Measurements from ENCODE around the gene AMOTL1.
"Not testable (repeated sequence)": the region's sequence is repeated elsewhere in the genome, so short reads cannot be mapped to it uniquely, and the experiment has no call there.

Gene AMOTL1

DNA sequence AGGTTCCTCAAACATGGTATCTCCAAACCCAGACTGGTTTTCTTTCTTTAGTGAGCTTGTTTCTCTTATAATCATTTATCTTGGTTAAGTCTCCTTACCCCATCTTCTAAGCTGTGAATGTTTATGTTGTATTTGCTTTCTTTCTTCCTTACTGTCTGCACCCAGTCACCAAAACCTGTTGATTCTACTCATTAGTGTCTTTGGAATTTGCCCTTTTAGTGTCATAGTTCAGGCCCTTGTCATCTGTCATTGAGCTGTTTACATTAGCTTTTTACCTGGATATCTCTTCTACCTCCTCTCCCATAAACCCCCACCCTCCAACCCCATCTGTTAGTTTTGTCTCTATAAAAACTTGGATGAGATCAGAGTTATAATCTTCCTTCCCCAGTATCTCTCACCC, 59.9 kb downstream of the AMOTL1 start:
- no peak for DNase-seq

DNA sequence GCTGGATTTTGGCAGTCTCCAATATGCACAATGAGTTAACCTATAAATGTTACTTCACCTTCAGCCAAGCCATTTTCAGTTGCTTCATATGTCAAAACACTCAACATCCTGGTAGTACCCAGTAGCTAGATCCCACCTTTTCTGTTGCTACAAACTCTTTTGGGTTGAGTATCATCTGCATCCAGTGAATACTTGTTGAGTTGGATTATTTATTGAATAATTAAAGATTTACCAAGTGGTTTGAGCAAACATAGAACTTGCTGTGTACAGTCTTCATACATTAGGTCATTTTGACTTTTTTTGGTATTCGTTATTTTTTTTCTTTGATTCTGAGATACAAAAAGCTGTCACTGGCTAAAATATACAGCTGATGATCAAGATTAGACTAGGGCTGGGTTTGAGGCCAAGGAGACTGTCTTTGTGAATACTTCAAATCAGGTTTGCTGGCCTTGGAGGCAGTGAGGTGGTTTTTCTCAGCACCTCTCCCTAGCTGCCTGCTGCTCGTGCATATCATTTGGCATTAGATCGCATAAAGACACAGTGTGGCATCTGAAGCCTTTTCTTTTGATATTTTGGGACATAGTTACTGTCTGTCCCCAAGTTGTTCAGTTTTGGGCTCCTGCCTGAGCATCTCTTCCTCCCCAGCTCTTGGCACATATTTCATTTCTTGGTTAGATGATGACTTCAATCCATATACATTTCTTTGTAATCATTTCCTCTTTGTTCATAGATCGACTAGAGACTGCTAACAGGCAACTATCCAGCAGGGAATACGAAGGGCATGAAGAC, 62.8 kb downstream of the AMOTL1 start:
- no peak for DNase-seq

DNA sequence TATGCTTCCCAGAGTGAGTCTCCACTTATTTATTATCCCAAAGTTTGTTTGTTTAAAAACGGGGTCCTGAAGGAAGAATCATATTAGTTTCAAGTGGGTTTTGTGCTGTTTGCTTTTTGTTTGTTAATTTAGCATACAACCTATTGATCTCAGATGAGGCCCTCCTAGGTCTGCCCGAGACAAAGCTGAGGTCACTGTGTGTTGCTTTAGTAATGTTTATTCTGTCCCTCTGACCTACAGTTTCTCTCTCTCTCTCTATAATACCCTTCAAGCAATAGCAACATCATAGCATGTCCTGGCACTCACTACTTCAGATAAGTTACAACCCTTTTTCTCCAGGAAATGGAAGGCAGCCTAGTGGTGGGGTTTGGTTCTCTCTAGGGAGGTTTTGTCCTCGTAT, 63.4 kb downstream of the AMOTL1 start:
- DNase-seq = no peak

DNA sequence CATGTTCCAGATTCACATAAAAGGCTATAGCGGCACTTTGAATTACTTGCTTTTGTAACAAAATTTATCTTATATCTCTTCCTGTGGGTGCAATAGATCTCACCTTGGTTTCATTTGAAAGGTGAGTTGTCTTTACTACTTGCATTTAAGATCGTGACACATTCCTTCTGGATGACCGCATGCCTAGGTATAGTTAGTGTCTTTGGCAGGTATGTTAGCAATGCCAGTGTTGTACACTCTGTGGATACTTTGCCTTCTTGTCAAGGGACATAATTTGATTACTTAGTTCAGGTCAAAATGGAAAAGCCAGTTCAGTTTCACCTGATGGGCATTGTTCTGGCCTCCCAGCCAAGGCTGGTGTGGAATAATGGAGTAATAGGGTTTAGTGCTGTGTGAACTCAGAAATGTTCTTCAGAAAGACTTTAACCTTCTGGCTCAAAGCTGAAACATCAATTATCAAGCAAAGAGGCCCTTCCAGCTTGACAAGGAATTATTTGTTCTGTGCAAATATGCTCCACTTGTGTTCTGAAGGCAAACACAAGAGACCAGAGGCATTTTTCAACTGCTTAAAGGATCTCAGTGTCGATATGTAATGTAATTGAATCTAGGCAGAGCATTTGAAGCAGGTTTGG, 64.6 kb downstream of the AMOTL1 start:
- no peak for DNase-seq

DNA sequence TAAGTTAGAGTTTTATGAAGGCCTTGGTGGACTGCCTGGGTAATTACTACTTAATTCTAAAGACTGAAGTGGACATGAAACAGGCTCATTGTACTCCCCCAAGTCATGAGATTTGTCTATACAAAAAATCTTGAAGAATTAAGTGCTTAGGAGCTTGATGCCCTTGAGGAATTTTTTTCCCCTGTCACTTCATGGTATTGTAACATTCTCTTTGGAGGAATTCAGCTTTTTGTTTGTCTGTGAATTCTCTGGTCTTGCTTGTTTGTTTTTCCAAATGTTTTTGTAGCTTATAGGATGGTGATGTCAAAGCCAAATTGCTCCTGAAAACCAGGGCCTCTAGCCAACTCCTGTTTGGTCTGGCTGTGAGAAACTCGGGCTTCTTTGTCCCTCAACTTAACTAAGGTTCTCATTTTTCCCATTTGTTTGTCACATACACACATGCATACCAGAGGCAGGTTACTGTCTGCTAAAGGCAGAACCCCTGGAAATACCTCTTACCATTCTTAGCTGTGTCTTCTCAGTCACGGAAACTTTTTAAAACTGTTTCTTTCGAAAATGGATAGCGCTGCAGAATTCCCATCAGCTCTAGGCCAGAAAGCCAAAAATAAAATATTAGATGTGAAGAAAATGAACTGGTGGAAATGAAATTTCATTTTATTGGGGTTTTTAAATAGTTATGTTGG, 66.9 kb downstream of the AMOTL1 start:
- DNase-seq = no peak

DNA sequence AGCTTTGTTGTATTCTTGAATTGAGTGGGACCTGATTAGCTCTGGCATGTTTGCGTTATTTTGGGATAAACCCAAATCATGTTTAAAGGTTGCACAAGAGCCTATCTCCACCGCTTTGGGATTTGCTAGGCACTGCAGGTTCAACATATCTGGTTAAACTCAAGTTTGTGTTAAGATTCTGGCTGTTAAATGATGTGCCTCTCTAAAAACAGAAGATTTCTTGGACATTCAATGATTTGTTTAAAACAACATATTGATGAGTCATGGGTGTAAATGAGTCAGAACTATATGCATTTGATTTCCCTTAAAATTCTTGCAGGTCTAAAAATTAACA, 67.4 kb downstream of the AMOTL1 start:
- DNase-seq = no peak

DNA sequence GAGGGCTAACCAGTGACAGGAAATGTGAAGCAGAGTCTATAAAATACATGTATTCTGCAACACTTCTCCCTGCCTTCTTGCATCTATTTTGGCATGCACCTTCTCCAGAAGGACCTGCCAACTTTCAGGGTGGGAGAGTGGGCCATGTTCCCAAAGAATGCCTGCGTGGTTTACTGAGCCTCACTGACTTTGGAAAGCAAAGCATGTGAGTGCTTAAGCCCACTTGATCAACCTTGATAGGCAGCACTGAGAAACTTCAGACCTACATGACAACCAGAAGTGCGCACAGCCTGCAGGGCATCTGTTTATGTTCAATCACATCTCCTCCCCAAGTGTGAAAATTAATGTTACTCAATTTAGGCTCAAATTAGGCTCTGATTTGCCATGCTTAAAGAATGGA, 69.2 kb downstream of the AMOTL1 start:
- DNase-seq = no peak

DNA sequence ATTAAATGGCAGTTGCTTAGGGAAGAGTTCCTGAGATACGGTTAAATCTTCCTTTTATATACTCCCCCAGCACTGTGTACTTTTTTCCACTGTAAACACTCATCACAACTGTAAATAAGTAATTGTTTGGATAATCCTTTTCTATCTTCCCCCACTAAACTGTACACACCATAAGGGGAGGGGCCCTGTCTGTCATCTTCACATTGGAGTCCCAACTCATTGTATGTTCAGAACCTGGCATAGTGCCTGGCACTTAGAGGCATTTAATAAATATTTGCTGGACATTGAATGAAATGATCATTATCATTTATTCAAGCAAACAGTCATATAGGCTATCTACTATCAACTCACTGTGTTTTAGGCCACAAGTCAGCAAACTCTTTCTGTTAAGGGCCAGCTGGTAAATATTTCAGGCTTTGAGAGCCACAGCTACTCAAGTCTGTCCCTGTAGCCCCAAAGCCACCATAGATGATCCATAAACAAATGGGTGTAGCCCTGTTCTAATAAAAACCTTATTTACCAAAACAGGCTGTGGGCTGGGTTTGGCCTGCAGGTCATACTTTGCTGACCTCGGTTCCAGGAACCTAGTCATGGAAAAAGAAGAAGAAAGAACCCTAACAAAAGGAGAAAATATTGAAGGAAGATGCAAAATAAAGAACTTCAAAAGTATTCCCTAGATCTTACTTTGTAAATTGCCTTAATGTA, 70.0 kb downstream of the AMOTL1 start:
- DNase-seq = no peak

DNA sequence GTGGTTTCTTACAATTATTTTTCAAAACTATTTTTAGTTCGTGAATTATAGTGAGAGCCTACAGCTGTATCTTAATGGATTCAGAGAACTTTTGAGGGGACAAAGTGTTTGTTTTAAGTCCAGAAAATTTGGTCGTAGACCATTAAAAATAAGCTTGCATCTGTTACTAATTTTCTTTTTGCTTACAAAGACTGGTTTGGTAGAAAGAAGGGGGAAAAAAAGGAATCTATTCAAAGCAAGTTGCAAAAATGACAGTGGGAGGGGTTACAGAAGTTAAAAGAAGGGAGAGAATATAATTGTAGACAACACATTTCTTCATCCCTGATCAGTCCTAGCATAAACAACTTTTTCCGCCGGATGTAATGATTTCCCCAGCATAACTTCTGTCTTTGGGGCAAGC, 72.1 kb downstream of the AMOTL1 start:
- no peak for DNase-seq

DNA sequence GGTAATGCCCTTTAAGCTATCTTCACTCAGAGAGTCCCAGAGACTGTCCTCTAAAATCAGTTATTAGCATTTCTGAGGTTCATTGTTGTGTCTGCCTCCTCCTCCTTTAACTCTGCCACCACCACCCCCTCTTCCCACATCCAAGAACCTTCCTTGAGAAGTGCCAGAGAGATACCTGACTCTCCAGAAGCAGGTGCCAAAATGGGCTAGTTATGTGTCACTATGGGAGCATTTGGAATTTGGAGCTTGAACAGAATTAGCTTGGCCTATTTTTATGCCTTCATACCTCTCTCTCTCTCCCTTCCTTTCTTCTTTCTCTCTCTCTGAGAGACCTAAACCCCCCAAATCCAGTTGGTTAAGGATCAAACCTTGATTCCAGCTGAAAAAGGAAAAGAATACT, 75.9 kb downstream of the AMOTL1 start:
- DNase-seq = no peak

DNA sequence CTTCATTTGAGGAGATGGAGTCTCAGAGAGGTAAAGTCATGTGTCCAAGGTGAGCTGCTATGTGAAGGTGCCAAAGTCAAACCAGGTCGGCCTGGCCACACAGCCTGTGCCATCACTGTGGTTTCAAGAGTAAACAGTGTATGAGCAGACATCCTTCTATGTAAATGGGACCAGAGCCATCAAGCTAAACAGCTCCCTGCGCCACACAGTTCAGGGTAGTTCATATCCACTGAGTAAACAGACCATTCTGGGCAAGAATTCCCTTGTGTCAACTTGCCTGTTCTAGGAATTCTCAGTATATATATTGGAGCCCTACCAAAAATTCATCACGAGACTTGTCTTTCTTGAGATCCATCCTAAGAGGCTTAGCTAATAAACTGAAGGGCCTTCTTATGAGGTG, 77.5 kb downstream of the AMOTL1 start:
- DNase-seq = no peak

DNA sequence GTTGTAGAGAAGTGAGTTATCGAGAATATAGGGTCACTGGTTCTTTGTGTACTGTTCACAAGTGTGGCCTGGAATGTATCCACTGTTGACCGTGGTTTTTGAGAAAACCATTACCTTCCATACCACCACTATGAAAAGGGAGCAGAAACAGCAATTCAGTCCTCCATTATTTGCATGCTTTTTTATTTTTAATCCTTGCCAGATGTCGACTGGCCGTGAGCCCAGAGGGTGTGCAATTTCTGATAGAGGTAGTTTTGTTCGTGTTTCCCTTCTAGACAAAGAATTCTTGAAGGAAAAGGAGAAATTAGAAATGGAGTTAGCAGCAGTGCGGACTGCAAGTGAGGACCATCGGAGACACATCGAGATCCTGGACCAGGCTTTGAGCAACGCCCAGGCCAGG, 81.7 kb downstream of the AMOTL1 start:
- no peak for DNase-seq

DNA sequence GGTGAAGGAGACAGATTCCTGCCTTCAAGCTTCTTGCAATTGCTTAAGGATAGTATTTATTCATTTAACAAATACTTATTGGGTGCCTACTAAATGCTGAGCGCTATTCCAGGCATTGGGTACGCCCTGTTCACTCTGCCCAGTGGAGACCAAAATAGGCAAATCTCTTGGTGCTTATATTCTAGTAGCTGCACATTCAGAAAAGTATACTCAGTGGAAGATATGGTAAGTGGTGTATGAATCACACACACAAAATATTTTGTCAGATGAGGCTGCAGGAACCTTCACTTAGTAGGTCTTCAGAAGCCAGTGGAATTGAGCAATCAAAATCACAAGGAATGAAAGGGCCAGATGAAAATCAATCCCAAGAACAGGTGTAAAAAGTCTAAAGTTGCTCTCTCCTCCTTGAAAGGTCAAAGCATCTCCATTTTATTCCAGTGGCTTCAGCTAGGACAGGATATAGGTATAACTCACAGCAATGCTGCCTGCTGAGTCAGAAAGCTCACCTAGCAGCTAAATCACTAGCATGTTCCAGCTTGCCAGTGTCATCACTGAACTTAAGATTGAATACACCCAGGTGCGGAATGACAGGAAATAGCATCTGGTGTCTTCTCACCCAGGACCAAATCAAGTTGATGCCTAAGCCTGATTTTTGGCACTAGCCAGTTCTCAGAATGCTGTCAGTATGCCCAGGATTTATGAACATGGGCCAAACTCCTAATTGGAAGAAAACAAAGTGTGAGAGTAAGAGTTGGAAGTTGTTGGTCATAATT, 83.9 kb downstream of the AMOTL1 start:
- DNase-seq = no peak

DNA sequence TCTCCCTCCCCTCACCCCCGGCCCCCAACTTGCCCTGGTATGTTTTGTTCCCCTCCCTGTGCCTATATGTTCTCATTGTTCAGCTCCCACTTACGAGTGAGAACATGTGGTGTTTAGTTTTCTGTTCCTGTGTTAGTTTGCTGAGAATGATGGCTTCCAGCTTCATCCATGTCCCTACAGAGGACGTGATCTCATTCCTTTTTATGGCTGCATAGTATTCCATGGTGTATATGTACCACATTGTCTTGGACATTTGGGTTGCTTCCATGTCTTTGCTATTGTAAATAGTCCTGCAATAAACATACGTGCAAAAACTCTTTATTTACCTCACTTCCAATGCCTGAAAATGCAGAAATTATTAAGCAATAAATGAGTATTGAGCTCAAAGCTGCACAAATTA, 85.1 kb downstream of the AMOTL1 start:
- not testable (repeated sequence) for DNase-seq

DNA sequence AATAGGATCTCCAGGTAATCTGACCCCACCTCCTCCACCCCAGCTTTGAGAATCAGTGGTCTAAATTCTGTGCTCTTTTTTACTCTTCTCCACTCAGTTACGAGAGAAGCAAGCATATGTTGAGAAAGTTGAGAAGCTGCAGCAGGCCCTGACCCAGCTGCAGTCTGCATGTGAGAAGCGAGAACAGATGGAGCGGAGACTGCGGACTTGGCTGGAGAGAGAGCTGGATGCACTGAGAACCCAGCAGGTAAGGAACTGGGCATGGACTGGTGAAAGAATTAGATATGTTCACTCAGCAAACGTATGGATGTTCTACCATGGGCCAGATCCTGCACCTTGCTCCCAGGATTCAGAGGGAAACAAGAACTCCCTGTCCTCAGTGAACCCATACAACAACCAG, 85.7 kb downstream of the AMOTL1 start:
- DNase-seq = no peak

DNA sequence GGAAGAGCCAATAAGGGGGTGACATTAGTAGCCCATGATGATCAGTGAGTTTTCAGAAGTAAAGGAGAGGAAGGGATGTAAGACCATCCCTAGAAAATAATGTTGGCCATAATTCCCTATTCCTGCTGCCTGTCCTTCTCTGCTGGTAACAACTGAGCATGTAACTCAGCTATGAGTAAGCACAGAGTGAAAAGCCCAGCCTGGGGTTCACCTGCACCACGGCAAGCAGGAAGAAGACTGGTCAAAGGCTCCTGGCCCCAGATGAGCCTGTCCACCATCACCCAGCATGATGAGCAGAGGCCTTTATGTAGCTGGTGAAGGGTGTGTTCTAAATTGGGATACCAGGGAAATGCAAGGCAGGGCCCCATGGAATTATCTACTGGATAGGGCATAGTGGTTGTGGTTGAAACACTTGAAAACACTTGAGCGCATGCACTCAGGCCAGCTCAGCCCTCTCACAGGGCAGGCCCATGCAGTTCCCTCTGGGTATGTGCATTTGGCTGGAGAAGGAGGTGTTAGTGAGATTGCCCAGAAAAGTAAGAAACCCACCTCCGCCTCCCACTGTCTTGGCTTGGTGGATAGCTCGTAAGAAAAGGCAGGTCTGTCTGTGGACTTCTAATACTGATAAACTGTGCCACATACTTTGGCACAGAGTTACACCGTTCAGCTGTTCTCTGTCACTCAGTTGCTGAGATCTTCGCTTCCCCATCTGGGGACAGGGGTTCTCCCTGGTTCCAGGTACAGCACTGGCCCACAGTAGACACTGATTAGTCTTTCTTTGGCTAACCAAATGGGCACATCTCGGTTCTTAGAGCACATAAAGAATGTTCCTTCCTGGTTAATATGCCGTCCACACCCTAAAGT, 86.8 kb downstream of the AMOTL1 start:
- DNase-seq = no peak

DNA sequence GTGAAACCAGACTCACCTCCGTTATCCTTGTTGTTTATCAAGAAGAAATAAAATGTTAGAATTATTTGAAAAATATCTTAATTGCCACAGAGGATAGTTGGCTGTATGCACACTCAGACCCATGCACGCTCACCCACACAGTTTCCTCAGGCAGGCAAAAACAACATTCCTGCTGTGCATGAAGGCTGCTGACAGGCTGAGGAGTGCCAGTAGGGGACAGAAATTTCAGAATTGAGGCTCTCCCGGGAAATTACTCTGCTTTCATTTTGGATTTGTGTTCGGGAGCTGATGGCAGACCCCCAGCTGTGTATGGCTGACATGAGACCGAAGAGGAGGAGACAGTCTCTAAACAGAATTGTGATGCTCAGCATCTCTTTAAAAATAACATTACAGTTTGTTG, 87.5 kb downstream of the AMOTL1 start:
- no peak for DNase-seq

DNA sequence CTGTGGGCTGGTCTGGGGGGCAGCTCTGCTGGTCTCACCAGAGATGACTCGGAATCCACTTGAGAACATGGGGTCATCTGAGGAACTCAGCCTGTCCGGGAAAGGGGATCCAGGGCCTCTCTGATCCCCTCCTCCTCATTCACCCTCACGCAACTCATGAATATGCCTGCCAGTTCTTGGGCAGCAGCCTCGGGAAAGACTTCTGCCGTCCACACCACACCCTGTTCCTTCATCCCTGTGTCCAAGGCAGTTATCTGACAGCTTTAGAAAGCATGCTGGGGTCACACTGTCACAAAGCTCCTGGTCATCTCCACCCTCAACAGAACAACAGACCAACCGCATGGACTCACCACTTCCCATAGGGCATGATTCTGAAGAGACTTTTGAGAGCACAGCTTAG, 88.3 kb downstream of the AMOTL1 start:
- DNase-seq = no peak

DNA sequence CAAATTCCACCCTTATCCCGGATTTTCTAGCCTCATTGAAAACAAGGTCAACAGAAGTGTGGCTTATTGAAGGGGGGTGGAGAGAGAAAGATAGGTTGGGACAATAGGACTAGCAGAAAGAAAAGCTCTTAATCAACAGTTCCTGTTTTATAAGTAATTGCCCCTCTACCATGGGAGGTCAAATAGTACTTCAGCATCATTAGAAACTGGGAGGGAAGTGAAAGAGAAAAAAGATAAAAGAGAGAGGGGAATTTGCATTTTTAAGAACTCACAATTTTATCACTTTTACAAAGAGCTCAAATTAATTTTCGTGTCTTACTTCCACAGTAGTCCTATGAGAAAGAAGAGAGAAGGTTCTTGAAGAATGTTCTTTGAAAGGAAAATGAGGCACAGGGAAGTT, 89.2 kb downstream of the AMOTL1 start:
- no peak for DNase-seq

DNA sequence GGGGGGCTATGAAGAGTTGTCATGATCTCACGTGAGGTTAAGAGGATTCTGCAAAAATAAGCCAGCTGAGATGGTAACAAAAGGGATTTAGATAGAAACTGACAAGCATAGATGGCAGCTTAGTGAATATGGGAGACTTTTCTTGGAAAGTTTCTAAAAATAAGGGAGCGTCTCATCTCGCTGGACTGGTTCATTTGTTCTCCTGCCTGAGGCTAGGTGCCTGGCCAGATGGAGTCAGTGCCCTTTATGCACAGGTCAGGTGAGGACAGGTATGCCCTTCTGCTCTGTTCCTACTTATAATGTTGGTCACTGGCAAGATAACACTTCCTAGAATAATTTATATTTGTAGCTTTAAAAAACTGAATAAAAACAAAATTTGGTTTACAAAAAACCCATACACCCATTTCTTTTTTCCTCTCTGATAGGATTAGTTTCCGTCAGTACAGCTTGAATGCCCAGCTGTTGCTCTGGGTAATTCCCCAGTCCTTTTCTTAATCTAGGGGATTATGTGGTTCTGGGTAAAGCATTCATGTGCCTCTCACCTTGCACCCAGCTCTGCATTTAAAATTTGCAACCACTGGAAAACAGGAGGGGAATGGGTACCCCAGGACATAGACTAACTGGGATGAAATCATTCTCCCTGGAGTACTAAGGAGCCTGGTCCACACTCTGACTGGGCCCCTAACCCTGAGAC, 90.0 kb downstream of the AMOTL1 start:
- no peak for DNase-seq

DNA sequence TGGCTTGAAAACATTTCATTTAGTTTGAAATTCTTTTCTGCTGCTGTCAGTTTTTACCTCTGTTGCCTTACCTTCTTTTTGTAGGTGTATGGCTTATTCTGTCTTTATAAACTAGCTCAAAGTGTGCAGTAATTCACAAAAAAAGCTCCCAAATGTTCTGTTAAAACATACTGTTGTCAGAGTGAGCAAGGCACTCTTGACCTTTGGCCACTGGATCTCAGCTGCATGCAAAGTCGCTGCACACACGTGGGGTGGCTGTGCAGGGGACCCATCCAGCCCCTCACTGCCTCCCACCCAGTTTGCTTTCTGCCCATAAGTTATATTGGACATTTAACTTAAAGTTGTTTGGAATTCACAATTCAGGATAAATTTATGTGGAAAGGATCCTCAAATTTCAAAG, 92.2 kb downstream of the AMOTL1 start:
- DNase-seq = no peak

Measured in NCI-H2107 (cell line).